HEK293 (cell line): ENCODE results near the gene PHF13.

Experiments used
- CTCF ChIA-PET: fragments of 350-600 bp; formaldehyde crosslinking; extraction: SDS; loops from one replicate; lab custom pipeline; 2021; ENCODE audit warnings: antibody characterized with exemption; lab: Yijun Ruan, JAX
- POLR2A ChIA-PET: fragments of 300-600 bp; formaldehyde crosslinking; extraction: SDS; loops from one replicate; lab custom pipeline; 2020; ENCODE audit warnings: antibody characterized with exemption, inconsistent platforms; lab: Yijun Ruan, JAX
- H3K27ac ChIP-seq: fragments of 200-500 bp; sonication (Bioruptor generic); 2 replicates; pipeline ENCODE4 v1.5.1; 2014; ENCODE audit warnings: low read depth, low read length, control low read depth, inconsistent platforms; ENCODE audit errors: extremely low read depth
- H3K36me3 ChIP-seq, 2 experiments: fragments of 200-500 bp in 1 of 2; sonication (Bioruptor generic) in 1 of 2; 1 replicate in 1 of 2; 2 replicates in 1 of 2; pipeline ENCODE4 v1.5.1; 2014 to 2017; ENCODE audit warnings: inconsistent platforms in 2 of 2, low read length in 2 of 2; ENCODE audit not compliant: control insufficient read depth in 2 of 2, insufficient read depth in 1 of 2
- H3K4me1 ChIP-seq: fragments of 200-500 bp; sonication (Bioruptor generic); 2 replicates; pipeline ENCODE4 v1.5.1; 2014; ENCODE audit warnings: mild to moderate bottlenecking, low read length, inconsistent platforms; ENCODE audit not compliant: control insufficient read depth, insufficient read depth
- H3K4me3 ChIP-seq: 2 replicates; pipeline ENCODE4 v1.5.1; 2011; ENCODE audit warnings: low read depth, mild to moderate bottlenecking, control low read depth, low read length, moderate library complexity
- H3K9me3 ChIP-seq: fragments of 200-500 bp; sonication (Bioruptor generic); 2 replicates; pipeline ENCODE4 v1.5.1; 2014; ENCODE audit warnings: low read depth, low read length, inconsistent platforms; ENCODE audit not compliant: control insufficient read depth, insufficient read depth
- ELK4 ChIP-seq: IDR thresholded peaks from 2 replicates; pipeline ENCODE4 v1.6.1; 2011; ENCODE audit warnings: mild to moderate bottlenecking, low read depth, low read length, borderline replicate concordance
- GLIS2 ChIP-seq: fragments of 450-650 bp; formaldehyde crosslinking; IDR thresholded peaks from 2 replicates; pipeline ENCODE4 v1.5.1; 2016; ENCODE audit warnings: missing biosample characterization, missing genetic modification characterization
- HIC1 ChIP-seq: fragments of 450-650 bp; formaldehyde crosslinking; IDR thresholded peaks from 2 replicates; pipeline ENCODE4 v1.5.1; 2016; ENCODE audit warnings: missing biosample characterization, missing genetic modification characterization
- HOXC10 ChIP-seq: sonication (generic); formaldehyde crosslinking; IDR thresholded peaks from 2 replicates; pipeline ENCODE4 v1.8.1; 2023; ENCODE audit warnings: mild to moderate bottlenecking, missing genetic modification reagents
- KLF16 ChIP-seq: fragments of 450-650 bp; formaldehyde crosslinking; IDR thresholded peaks from 2 replicates; pipeline ENCODE4 v1.5.1; 2017; ENCODE audit warnings: missing biosample characterization, missing genetic modification characterization
- PRDM10 ChIP-seq: fragments of 450-650 bp; formaldehyde crosslinking; IDR thresholded peaks from 2 replicates; pipeline ENCODE4 v1.5.1; 2016; ENCODE audit warnings: missing biosample characterization, missing genetic modification characterization
- SCRT1 ChIP-seq: fragments of 450-650 bp; formaldehyde crosslinking; IDR thresholded peaks from 2 replicates; pipeline ENCODE4 v1.5.1; 2016; ENCODE audit warnings: missing biosample characterization, missing genetic modification characterization, borderline replicate concordance
- SCRT2 ChIP-seq: fragments of 450-650 bp; formaldehyde crosslinking; IDR thresholded peaks from 2 replicates; pipeline ENCODE4 v1.5.1; 2016; ENCODE audit warnings: missing biosample characterization, missing genetic modification characterization
- SP3 ChIP-seq: fragments of 450-650 bp; formaldehyde crosslinking; IDR thresholded peaks from 2 replicates; pipeline ENCODE4 v1.5.1; 2016; ENCODE audit warnings: missing biosample characterization, missing genetic modification characterization
- ZNF223 ChIP-seq: fragments of 450-650 bp; formaldehyde crosslinking; IDR thresholded peaks from 2 replicates; pipeline ENCODE4 v1.5.1; 2016; ENCODE audit warnings: missing biosample characterization, missing genetic modification characterization
- ZNF335 ChIP-seq: fragments of 450-650 bp; formaldehyde crosslinking; conservative IDR thresholded peaks from 2 replicates; pipeline ENCODE4 v1.5.1; 2016; ENCODE audit warnings: missing biosample characterization, missing genetic modification characterization
- ZNF398 ChIP-seq: fragments of 450-650 bp; formaldehyde crosslinking; IDR thresholded peaks from 2 replicates; pipeline ENCODE4 v1.5.1; 2017; ENCODE audit warnings: missing biosample characterization, missing genetic modification characterization
- ZNF513 ChIP-seq: fragments of 450-650 bp; IDR thresholded peaks from 2 replicates; pipeline ENCODE4 v1.5.1; 2018; ENCODE audit warnings: missing biosample characterization, missing genetic modification characterization
- ZNF544 ChIP-seq: fragments of 450-650 bp; formaldehyde crosslinking; IDR thresholded peaks from 2 replicates; pipeline ENCODE4 v1.5.0; 2017; ENCODE audit warnings: missing biosample characterization, missing genetic modification characterization
- ZNF610 ChIP-seq: fragments of 450-650 bp; formaldehyde crosslinking; IDR thresholded peaks from 2 replicates; pipeline ENCODE4 v1.5.1; 2016; ENCODE audit warnings: missing biosample characterization, missing genetic modification characterization, borderline replicate concordance
- ZNF670 ChIP-seq: fragments of 450-650 bp; formaldehyde crosslinking; IDR thresholded peaks from 2 replicates; pipeline ENCODE4 v1.5.1; 2016; ENCODE audit warnings: missing biosample characterization, missing genetic modification characterization, low read depth
- ZNF777 ChIP-seq: fragments of 450-650 bp; formaldehyde crosslinking; IDR thresholded peaks from 2 replicates; pipeline ENCODE4 v1.5.1; 2017; ENCODE audit warnings: missing biosample characterization, missing genetic modification characterization, borderline replicate concordance
- ZSCAN16 ChIP-seq: fragments of 450-650 bp; formaldehyde crosslinking; IDR thresholded peaks from 2 replicates; pipeline ENCODE4 v1.5.1; 2016; ENCODE audit warnings: missing biosample characterization, missing genetic modification characterization

PHF13 gene

GRCh38 chr1:6614929-6615785 is 1.6 kb downstream of the PHF13 start (continued):
- TF ChIP-seq HIC1, result no peak
- 0 out of 2 replicates have a peak, but pooled peaks have one; percentile 32 for TF ChIP-seq PRDM10 (tag by site-specific recombination)
- 0 out of 2 replicates have a peak, but pooled peaks have one; percentile 30 for TF ChIP-seq KLF16 (tag by site-specific recombination)
- peak; percentile 67 for TF ChIP-seq GLIS2
- TF ChIP-seq ZNF335 (tag by site-specific recombination), result 0 out of 2 replicates have a peak, but pooled peaks have one; percentile 36
- TF ChIP-seq ZNF513, result no peak
- TF ChIP-seq ZNF398 (tag by site-specific recombination), result no peak
- TF ChIP-seq ELK4, result no peak
- no peak for TF ChIP-seq ZNF610
- no peak for TF ChIP-seq HOXC10 (CRISPR knock-in tag)
- TF ChIP-seq SP3 (tag by site-specific recombination), result peak; percentile 19; the same call in 1 of the 2 replicates
- no peak for TF ChIP-seq ZNF670
- no peak for TF ChIP-seq ZNF223

- H3K9me3 ChIP-seq, result no peaks in the 10 kb centered on the region
- ChIA-PET CTCF (interaction anchor here (0.5 kb wide), 1 partner anchor 28 kb away, joined by 3 read pairs; no protein-coding TSS in a partner anchor), POLR2A (no interaction called here)
- no peak overlapping the region for H3K4me3 ChIP-seq
- H3K27ac ChIP-seq, result no peak overlapping the region
- H3K36me3 ChIP-seq, result peaks cover 24 to 77% of the 10 kb centered on the region in 2 experiments; a peak in 2 of 3 replicates
- TF ChIP-seq SCRT2 (tag by site-specific recombination), result peak; percentile 92
- TF ChIP-seq ZNF513, result no peak
- TF ChIP-seq ZSCAN16 (tag by site-specific recombination), result no peak
- peak; percentile 79 for TF ChIP-seq SCRT1
- TF ChIP-seq ZNF777 (tag by site-specific recombination), result no peak
- no peak for TF ChIP-seq ZNF544 (tag by site-specific recombination)
- no peaks in the 10 kb centered on the region for H3K4me1 ChIP-seq
Observed at GRCh38 chr1:6619045-6619444, 5.5 kb downstream of the PHF13 start.
